Fibroblast of skin of left biceps (primary cell): Measurements from ENCODE around the gene TP73.

ENCODE experiments used
- DNase-seq, 2 experiments: peaks; one replicate each; pipeline ENCODE4 v3.0.0-alpha.2; 2013; ENCODE audit warnings: low read depth in 2 of 2

Gene TP73

GRCh38 chr1:3778590-3779264 is 126.4 kb downstream of the TP73 start:
- no peak for DNase-seq

GRCh38 chr1:3779265-3779911 is 127.1 kb downstream of the TP73 start:
- DNase-seq = no peak

- no peak for DNase-seq
Measured at GRCh38 chr1:3779912-3780416, 127.6 kb downstream of the TP73 start.

GRCh38 chr1:3780901-3781300 is 128.6 kb downstream of the TP73 start:
- DNase-seq = no peak

GRCh38 chr1:3783651-3784474 is 131.5 kb downstream of the TP73 start:
- no peak for DNase-seq

- no peak for DNase-seq
Measured at GRCh38 chr1:3785045-3785444, 132.7 kb downstream of the TP73 start.

- no peak for DNase-seq
Measured at GRCh38 chr1:3785456-3786157, 133.3 kb downstream of the TP73 start.
